H9 (cell line): ENCODE data around the gene PLEKHN1. TPM values are rescaled to one million over a fixed set of nuclear protein-coding genes. Genes with fewer than 3 reads are reported as not detected.

ENCODE experiments used
- DNase-seq: peaks from one replicate; pipeline ENCODE4 v3.0.0-alpha.2; 2017
- H2AFZ ChIP-seq: one replicate; pipeline ENCODE4 v1.6.1; 2013; ENCODE audit warnings: mild to moderate bottlenecking, low read length, control low read depth, moderate library complexity
- H2AK5ac ChIP-seq: 2 replicates; pipeline ENCODE4 v1.6.1; 2013; ENCODE audit warnings: low read length, control low read depth, mixed read lengths; ENCODE audit not compliant: insufficient read length
- H2BK120ac ChIP-seq: one replicate; pipeline ENCODE4 v1.6.1; 2013; ENCODE audit warnings: low read depth, mild to moderate bottlenecking, low read length, control low read depth, inconsistent platforms; ENCODE audit not compliant: poor library complexity, severe bottlenecking
- H2BK12ac ChIP-seq: 2 replicates; pipeline ENCODE4 v1.6.1; 2013; ENCODE audit warnings: low read length, control low read depth, mixed read lengths, low read depth; ENCODE audit not compliant: insufficient read length
- H2BK15ac ChIP-seq: 2 replicates; pipeline ENCODE4 v1.6.1; 2013; ENCODE audit warnings: low read depth, low read length, control low read depth
- H2BK20ac ChIP-seq: one replicate; pipeline ENCODE4 v1.6.1; 2013; ENCODE audit warnings: low read depth, mild to moderate bottlenecking, low read length, control low read depth, inconsistent platforms; ENCODE audit not compliant: poor library complexity, severe bottlenecking
- H2BK5ac ChIP-seq: 2 replicates; pipeline ENCODE4 v1.6.1; 2013; ENCODE audit warnings: low read length, control low read depth, mixed read lengths; ENCODE audit not compliant: insufficient read length
- H3K14ac ChIP-seq: 2 replicates; pipeline ENCODE4 v1.6.1; 2013; ENCODE audit warnings: low read length, control low read depth; ENCODE audit not compliant: insufficient read depth
- H3K18ac ChIP-seq: 2 replicates; pipeline ENCODE4 v1.6.1; 2013; ENCODE audit warnings: low read depth, mild to moderate bottlenecking, mixed read lengths, low read length, control low read depth; ENCODE audit not compliant: insufficient read length
- H3K23ac ChIP-seq: 2 replicates; pipeline ENCODE4 v1.6.1; 2013; ENCODE audit warnings: low read length, control low read depth, mixed read lengths, low read depth; ENCODE audit not compliant: insufficient read length
- H3K23me2 ChIP-seq: 2 replicates; pipeline ENCODE4 v1.6.1; 2013; ENCODE audit warnings: low read depth, mild to moderate bottlenecking, mixed read lengths, low read length, control low read depth; ENCODE audit not compliant: insufficient read length, poor library complexity, severe bottlenecking
- H3K27ac ChIP-seq: 2 replicates; pipeline ENCODE4 v1.5.1; 2013; ENCODE audit warnings: low read length, control low read depth, mixed read lengths, low read depth; ENCODE audit not compliant: insufficient read length
- H3K27me3 ChIP-seq: 2 replicates; pipeline ENCODE4 v1.6.1; 2013; ENCODE audit warnings: low read length, control low read depth, inconsistent platforms; ENCODE audit not compliant: insufficient read depth
- H3K4ac ChIP-seq: 2 replicates; pipeline ENCODE4 v1.6.1; 2013; ENCODE audit warnings: low read depth, mild to moderate bottlenecking, control low read depth, inconsistent platforms, low read length, moderate library complexity
- H3K4me1 ChIP-seq: 2 replicates; pipeline ENCODE4 v1.6.1; 2013; ENCODE audit warnings: low read length, control low read depth, inconsistent platforms; ENCODE audit not compliant: insufficient read depth
- H3K4me2 ChIP-seq: 2 replicates; pipeline ENCODE4 v1.6.1; 2013; ENCODE audit warnings: low read length, control low read depth, mixed read lengths; ENCODE audit not compliant: insufficient read length, insufficient read depth
- H3K56ac ChIP-seq: 2 replicates; pipeline ENCODE4 v1.6.1; 2013; ENCODE audit warnings: low read depth, mild to moderate bottlenecking, mixed read lengths, low read length, control low read depth; ENCODE audit not compliant: insufficient read length
- H3K79me1 ChIP-seq: 2 replicates; pipeline ENCODE4 v1.6.1; 2013; ENCODE audit warnings: low read depth, mild to moderate bottlenecking, moderate library complexity, low read length, control low read depth, inconsistent platforms; ENCODE audit not compliant: insufficient read depth, poor library complexity, severe bottlenecking
- H3K79me2 ChIP-seq: 2 replicates; pipeline ENCODE4 v1.6.1; 2013; ENCODE audit warnings: low read length, control low read depth, inconsistent platforms; ENCODE audit not compliant: insufficient read depth
- H3K9ac ChIP-seq: 2 replicates; pipeline ENCODE4 v1.6.1; 2013; ENCODE audit warnings: low read length, control low read depth, mixed read lengths; ENCODE audit not compliant: insufficient read length; ENCODE audit errors: extremely low read depth
- H3K9me3 ChIP-seq: one replicate; pipeline ENCODE4 v1.6.1; 2013; ENCODE audit warnings: low read depth, low read length, inconsistent platforms; ENCODE audit not compliant: control insufficient read depth
- H3T11ph ChIP-seq: one replicate; pipeline ENCODE4 v1.6.1; 2013; ENCODE audit warnings: mild to moderate bottlenecking, low read length, control low read depth, inconsistent platforms
- H4K20me1 ChIP-seq: one replicate; pipeline ENCODE4 v1.6.1; 2013; ENCODE audit not compliant: control insufficient read depth, insufficient read length, insufficient read depth
- H4K5ac ChIP-seq: 2 replicates; pipeline ENCODE4 v1.6.1; 2013; ENCODE audit warnings: low read depth, mild to moderate bottlenecking, mixed read lengths, low read length, control low read depth; ENCODE audit not compliant: insufficient read length
- H4K8ac ChIP-seq: replicated peaks from 2 replicates; pipeline ENCODE4 v1.6.1; 2013; ENCODE audit warnings: low read length, control low read depth, mixed read lengths, low read depth; ENCODE audit not compliant: insufficient read length
- H4K91ac ChIP-seq: 2 replicates; pipeline ENCODE4 v1.6.1; 2013; ENCODE audit warnings: low read depth, mild to moderate bottlenecking, moderate library complexity, mixed read lengths, low read length, control low read depth; ENCODE audit not compliant: insufficient read length
- H3K27ac Mint-ChIP-seq, 3 experiments: 2 replicates in 2 of 3; 3 replicates in 1 of 3; pipeline ENCODE4 v1.8.0; 2020 to 2021; ENCODE audit warnings: mixed read lengths in 3 of 3, mild to moderate bottlenecking in 1 of 3, moderate library complexity in 1 of 3
- H3K27me3 Mint-ChIP-seq: 2 replicates; pipeline ENCODE4 v1.8.0; 2021; ENCODE audit warnings: low read depth, mild to moderate bottlenecking, moderate library complexity, mixed read lengths
- H3K36me3 Mint-ChIP-seq, 3 experiments: 2 replicates in 2 of 3; 3 replicates in 1 of 3; pipeline ENCODE4 v1.8.0; 2020 to 2021; ENCODE audit warnings: low read depth in 3 of 3, mixed read lengths in 3 of 3; ENCODE audit not compliant: insufficient read depth in 1 of 3
- H3K4me1 Mint-ChIP-seq, 2 experiments: 2 replicates each; pipeline ENCODE4 v1.8.0; 2020; ENCODE audit warnings: mixed read lengths in 2 of 2
- H3K4me3 Mint-ChIP-seq, 2 experiments: 2 replicates in 1 of 2; 3 replicates in 1 of 2; pipeline ENCODE4 v1.8.0; 2020 to 2021; ENCODE audit warnings: mild to moderate bottlenecking in 2 of 2, mixed read lengths in 2 of 2, moderate library complexity in 1 of 2
- H3K9me3 Mint-ChIP-seq, 2 experiments: 2 replicates in 1 of 2; 3 replicates in 1 of 2; pipeline ENCODE4 v1.8.0; 2020; ENCODE audit warnings: mild to moderate bottlenecking in 2 of 2, mixed read lengths in 2 of 2, moderate library complexity in 1 of 2
- CTCF ChIP-seq: fragments of 200-600 bp; sonication (generic); conservative IDR thresholded peaks from 3 replicates; pipeline ENCODE4 v1.8.0; 2021; ENCODE audit warnings: antibody characterized with exemption, mild to moderate bottlenecking
- WGBS: extraction: QIAGEN DNeasy Blood & Tissue Kit; methylation state at CpG from one replicate; pipeline ENCODE4 v1.1.7; 2013; ENCODE audit warnings: missing lambda C conversion rate, low lambda C conversion rate, mixed read lengths; ENCODE audit not compliant: insufficient read length; ENCODE audit errors: extremely low coverage; 5-methylcytosine and 5-hydroxymethylcytosine counted together
- total RNA-seq: library from RNA; stranded (reverse); gene quantifications from 2 replicates; pipeline ENCODE4 v1.2.1, GENCODE V29; 2021

The PLEKHN1 gene
- total RNA-seq, 1 experiment from 2014 or later = 3.0 TPM

GRCh38 chr1:980137-980571 is 13.9 kb downstream of the PLEKHN1 start:
- no peak for DNase-seq
- Mint-ChIP-seq H3K4me3 (no peak overlapping the region), H3K27ac (no peak overlapping the region), H3K9me3 (peaks cover 4 to 6% of the 10 kb centered on the region in 2 experiments), H3K27me3 (peaks cover 65% of the 10 kb centered on the region), H3K4me1 (peaks cover 5 to 9% of the 10 kb centered on the region in 2 experiments; a peak in 3 of 4 replicates), H3K36me3 (peaks cover 0 to 6% (median 4%) of the 10 kb centered on the region in 3 experiments; a peak in 4 of 7 replicates)
- Histone ChIP-seq H3K4me1 (no peaks in the 10 kb centered on the region), H3K14ac (no peak overlapping the region), H3K27ac (no peak overlapping the region), H4K8ac (no peak overlapping the region), H3K9me3 (no peaks in the 10 kb centered on the region), H2BK12ac (no peak overlapping the region), H3K56ac (no peak overlapping the region), H2AK5ac (no peak overlapping the region), H3T11ph (no peak overlapping the region), H2BK120ac (no peak overlapping the region), H2BK20ac (no peak overlapping the region), H3K4ac (no peak overlapping the region), H2BK5ac (no peak overlapping the region), H3K79me2 (no peaks in the 10 kb centered on the region), H3K4me2 (no peak overlapping the region), H2AFZ (no peak overlapping the region), H4K5ac (no peak overlapping the region), H4K20me1 (no peaks in the 10 kb centered on the region), H3K79me1 (no peaks in the 10 kb centered on the region), H3K23me2 (no peaks in the 10 kb centered on the region), H3K9ac (no peak overlapping the region), H4K91ac (no peak overlapping the region), H3K27me3 (peaks cover 2% of the 10 kb centered on the region; the same call in 1 of the 2 replicates), H3K18ac (no peak overlapping the region), H3K23ac (no peak overlapping the region), H2BK15ac (no peak overlapping the region)
- WGBS = no CpG with 5 or more reads among the region's 13 CpGs
- TF ChIP-seq CTCF = no peak
